ENCODE measurements around the gene DGAT2. TPM values are rescaled to one million over a fixed set of nuclear protein-coding genes. Genes with fewer than 3 reads are reported as not detected.
A peak's percentile ranks its signal among the peaks of the same experiment; 100 is the strongest.

The DGAT2 gene
- total RNA-seq, 1 experiment from 2014 or later, result 75.8 TPM

- Mint-ChIP-seq H3K36me3 (ENCODE audit: insufficient read depth, unreplicated experiment) (peaks cover 2% of the 10 kb centered on the region), H3K27me3 (ENCODE audit: insufficient read depth, unreplicated experiment) (no peaks in the 10 kb centered on the region), H3K4me3 (ENCODE audit: unreplicated experiment) (no peak overlapping the region), H3K4me1 (ENCODE audit: low read depth, unreplicated experiment) (peaks cover 11% of the 10 kb centered on the region), H3K9me3 (ENCODE audit: unreplicated experiment) (no peaks in the 10 kb centered on the region), H3K27ac (ENCODE audit: unreplicated experiment) (no peak overlapping the region)
- Histone ChIP-seq H3K4me3 (ENCODE audit: low read depth, low read length) (no peak overlapping the region), H3K36me3 (ENCODE audit: control insufficient read depth, insufficient read depth, low read length) (peaks cover 21% of the 10 kb centered on the region), H3K9me3 (no peaks in the 10 kb centered on the region), H3K4me1 (peaks cover 19% of the 10 kb centered on the region), H3K27me3 (replicated peaks; ENCODE audit: control insufficient read depth, insufficient read depth, low read length) (no peaks in the 10 kb centered on the region)
- ChIA-PET CTCF (interaction anchor here (0.6 to 1.2 kb wide), 2 partner anchors 9 to 71 kb away, joined by 3 read pairs; no protein-coding TSS in a partner anchor), POLR2A (no interaction called here)
- no TSS peak for BruUV-seq (replicated peaks)
- intact Hi-C loops (cut with micrococcal nuclease; ENCODE audit: unreplicated experiment), result no loop called here
- DNase-seq, result no peak
- no peak for TF ChIP-seq CTCF (IDR thresholded peaks at IDR 0.05; ENCODE audit: insufficient read depth in 1 of 2, low read depth in 1 of 2, low read length in 1 of 2, severe bottlenecking in 1 of 2, unreplicated experiment in 1 of 2)
These were observed 25.4 kb downstream of the DGAT2 start for GRCh38 chr11:75793966-75794365.

- Mint-ChIP-seq H3K36me3 (ENCODE audit: insufficient read depth, unreplicated experiment) (peaks cover 16% of the 10 kb centered on the region), H3K9me3 (ENCODE audit: unreplicated experiment) (no peaks in the 10 kb centered on the region), H3K4me3 (ENCODE audit: unreplicated experiment) (no peak overlapping the region), H3K4me1 (ENCODE audit: low read depth, unreplicated experiment) (peaks cover 11% of the 10 kb centered on the region), H3K27me3 (ENCODE audit: insufficient read depth, unreplicated experiment) (no peaks in the 10 kb centered on the region), H3K27ac (ENCODE audit: unreplicated experiment) (no peak overlapping the region)
- POLR2A ChIA-PET, result interaction anchor here (0.6 to 0.8 kb wide), 2 partner anchors 9 to 412 kb away, joined by 3 to 4 read pairs; no protein-coding TSS in a partner anchor
- Histone ChIP-seq H3K4me1 (peaks cover 19% of the 10 kb centered on the region), H3K36me3 (ENCODE audit: control insufficient read depth, insufficient read depth, low read length) (peaks cover 19% of the 10 kb centered on the region), H3K27me3 (replicated peaks; ENCODE audit: control insufficient read depth, insufficient read depth, low read length) (no peaks in the 10 kb centered on the region), H3K4me3 (ENCODE audit: low read depth, low read length) (no peak overlapping the region), H3K9me3 (no peaks in the 10 kb centered on the region)
- CTCF ChIA-PET, result interaction anchor here (1.0 to 1.5 kb wide), 3 partner anchors 9 to 212 kb away, joined by 4 to 7 read pairs (median 5); no protein-coding TSS in a partner anchor
- TF ChIP-seq CTCF (IDR thresholded peaks at IDR 0.05; ENCODE audit: insufficient read depth in 1 of 2, low read depth in 1 of 2, low read length in 1 of 2, severe bottlenecking in 1 of 2, unreplicated experiment in 1 of 2), result no peak
- intact Hi-C loops (cut with micrococcal nuclease; ENCODE audit: unreplicated experiment), result no loop called here
- DNase-seq, result peak in 1 of 2 experiments; percentile 49
- no TSS peak for BruUV-seq (replicated peaks)
These were observed 26.9 kb downstream of the DGAT2 start for GRCh38 chr11:75795276-75796090.

GRCh38 chr11:75796091-75796435 is 27.5 kb downstream of the DGAT2 start:
- no TSS peak for BruUV-seq (replicated peaks)
- CTCF ChIA-PET, result interaction anchor here (1.0 to 1.5 kb wide), 3 partner anchors 10 to 212 kb away, joined by 4 to 7 read pairs (median 5); no protein-coding TSS in a partner anchor
- Mint-ChIP-seq H3K4me3 (ENCODE audit: unreplicated experiment) (no peak overlapping the region), H3K4me1 (ENCODE audit: low read depth, unreplicated experiment) (peaks cover 11% of the 10 kb centered on the region), H3K27me3 (ENCODE audit: insufficient read depth, unreplicated experiment) (no peaks in the 10 kb centered on the region), H3K36me3 (ENCODE audit: insufficient read depth, unreplicated experiment) (peaks cover 16% of the 10 kb centered on the region), H3K27ac (ENCODE audit: unreplicated experiment) (no peak overlapping the region), H3K9me3 (ENCODE audit: unreplicated experiment) (no peaks in the 10 kb centered on the region)
- DNase-seq, result no peak
- POLR2A ChIA-PET, result interaction anchor here (0.6 to 0.8 kb wide), 2 partner anchors 10 to 411 kb away, joined by 3 to 4 read pairs; no protein-coding TSS in a partner anchor
- intact Hi-C loops (cut with micrococcal nuclease; ENCODE audit: unreplicated experiment), result no loop called here
- no peaks in the 10 kb centered on the region for H3K27me3 ChIP-seq (replicated peaks; ENCODE audit: control insufficient read depth, insufficient read depth, low read length)
- peaks cover 17% of the 10 kb centered on the region for H3K36me3 ChIP-seq (ENCODE audit: control insufficient read depth, insufficient read depth, low read length)
- TF ChIP-seq CTCF (IDR thresholded peaks at IDR 0.05; ENCODE audit: insufficient read depth in 1 of 2, low read depth in 1 of 2, low read length in 1 of 2, severe bottlenecking in 1 of 2, unreplicated experiment in 1 of 2), result no peak
- no peak overlapping the region for H3K4me3 ChIP-seq (ENCODE audit: low read depth, low read length)
- peaks cover 19% of the 10 kb centered on the region for H3K4me1 ChIP-seq
- no peaks in the 10 kb centered on the region for H3K9me3 ChIP-seq

All from Caco-2 (cell line).